H1 (cell line): ENCODE results near the gene CA14. TPM values are rescaled to one million over a fixed set of nuclear protein-coding genes. Genes with fewer than 3 reads are reported as not detected.

Experiments used
- CTCF ChIA-PET: fragments of 300-600 bp; sonication (Branson Sonifier 250); formaldehyde crosslinking; loops from one replicate; lab custom pipeline; 2021; ENCODE audit not compliant: partially characterized antibody; lab: Charles Lee
- POLR2A ChIA-PET: fragments of 300-600 bp; sonication (Branson Sonifier 250); formaldehyde crosslinking; loops from one replicate; lab custom pipeline; 2021; ENCODE audit warnings: inconsistent platforms; ENCODE audit not compliant: partially characterized antibody; lab: Charles Lee
- DNase-seq, 2 experiments: peaks; one replicate each; pipeline versions ENCODE4 v3.0.0 to v3.0.0-alpha.2; 2010 to 2022; ENCODE audit warnings: low spot score in 2 of 2, low read depth in 1 of 2, mixed read lengths in 1 of 2
- FAIRE-seq: peaks from 2 replicates; lab custom pipeline; 2011; peaks lifted over from hg19 to GRCh38; lab: Jason Lieb, UNC
- H2AFZ ChIP-seq: 2 replicates; pipeline ENCODE4 v1.8.1; 2012; ENCODE audit warnings: low read length, inconsistent platforms
- H2AK5ac ChIP-seq: 2 replicates; pipeline ENCODE4 v1.6.1; 2013; ENCODE audit warnings: low read depth, low read length
- H2BK120ac ChIP-seq: replicated peaks from 2 replicates; pipeline ENCODE3; 2013; ENCODE audit warnings: low read depth, low read length, inconsistent platforms
- H2BK12ac ChIP-seq: 2 replicates; pipeline ENCODE4 v1.6.1; 2013; ENCODE audit warnings: low read depth, low read length
- H2BK15ac ChIP-seq: 2 replicates; pipeline ENCODE4 v1.6.1; 2013; ENCODE audit warnings: low read length
- H2BK20ac ChIP-seq: 2 replicates; pipeline ENCODE4 v1.6.1; 2013; ENCODE audit warnings: low read length
- H2BK5ac ChIP-seq: 2 replicates; pipeline ENCODE4 v1.6.1; 2013; ENCODE audit warnings: low read depth, low read length
- H3K14ac ChIP-seq: 2 replicates; pipeline ENCODE4 v1.6.1; 2013; ENCODE audit warnings: inconsistent platforms; ENCODE audit not compliant: insufficient read length
- H3K18ac ChIP-seq: 2 replicates; pipeline ENCODE4 v1.6.1; 2013; ENCODE audit warnings: low read length; ENCODE audit errors: extremely low read depth
- H3K23ac ChIP-seq: 2 replicates; pipeline ENCODE4 v1.6.1; 2013; ENCODE audit warnings: inconsistent platforms; ENCODE audit not compliant: insufficient read length
- H3K23me2 ChIP-seq: 2 replicates; pipeline ENCODE4 v1.6.1; 2013; ENCODE audit warnings: low read depth, low read length
- H3K27ac ChIP-seq: 2 replicates; pipeline ENCODE4 v1.6.1; 2011; ENCODE audit warnings: low read depth, low read length, inconsistent platforms
- H3K27me3 ChIP-seq, 4 experiments: replicated peaks in 1 of 4; 1 replicate in 1 of 4; 2 replicates in 3 of 4; pipeline versions ENCODE4 v1.6.1 to v1.8.1; 2011 to 2013; ENCODE audit warnings: low read length in 3 of 4, mild to moderate bottlenecking in 3 of 4, inconsistent platforms in 2 of 4, mixed read lengths in 2 of 4, moderate library complexity in 1 of 4; ENCODE audit not compliant: control insufficient read depth in 3 of 4, insufficient read depth in 3 of 4; ENCODE audit errors: extremely low read depth in 1 of 4
- H3K36me3 ChIP-seq, 4 experiments: 2 replicates each; pipeline versions ENCODE4 v1.6.1 to v1.8.1; 2011 to 2013; ENCODE audit warnings: mild to moderate bottlenecking in 4 of 4, low read length in 3 of 4, moderate library complexity in 2 of 4, control low read depth in 1 of 4, inconsistent platforms in 1 of 4; ENCODE audit not compliant: insufficient read depth in 4 of 4, control insufficient read depth in 2 of 4
- H3K4ac ChIP-seq: replicated peaks from 2 replicates; pipeline ENCODE3; 2013; ENCODE audit warnings: low read length, low read depth, mixed read lengths, inconsistent platforms; ENCODE audit not compliant: insufficient read length
- H3K4me1 ChIP-seq, 4 experiments: replicated peaks in 1 of 4; 1 replicate in 1 of 4; 2 replicates in 3 of 4; pipeline versions ENCODE4 v1.6.1 to v1.8.1; 2011 to 2013; ENCODE audit warnings: low read length in 3 of 4, inconsistent platforms in 2 of 4, mixed read lengths in 1 of 4; ENCODE audit not compliant: insufficient read depth in 4 of 4, control insufficient read depth in 3 of 4
- H3K4me2 ChIP-seq, 2 experiments: 2 replicates each; pipeline versions ENCODE4 v1.6.1 to v1.8.1; 2011 to 2013; ENCODE audit warnings: low read depth in 2 of 2, low read length in 2 of 2, control low read depth in 1 of 2, inconsistent platforms in 1 of 2, mild to moderate bottlenecking in 1 of 2; ENCODE audit not compliant: insufficient read depth in 1 of 2
- H3K4me3 ChIP-seq, 4 experiments: fragments of 200-600, 300-600 bp in 1 of 4; sonication (generic), shearing (Covaris generic), sonication (Bioruptor Twin) in 1 of 4; 2 replicates each; pipeline versions ENCODE4 v1.5.1 to v1.8.1; 2011 to 2016; ENCODE audit warnings: low read length in 4 of 4, low read depth in 3 of 4, control low read depth in 2 of 4, inconsistent platforms in 2 of 4, mild to moderate bottlenecking in 2 of 4, mixed read lengths in 1 of 4, moderate library complexity in 1 of 4; ENCODE audit not compliant: insufficient read depth in 2 of 4; ENCODE audit errors: extremely low read depth in 1 of 4
- H3K56ac ChIP-seq: replicated peaks from 2 replicates; pipeline ENCODE3; 2013; ENCODE audit warnings: low read depth, mild to moderate bottlenecking, mixed read lengths, low read length, inconsistent platforms; ENCODE audit not compliant: insufficient read length
- H3K79me1 ChIP-seq: 2 replicates; pipeline ENCODE4 v1.6.1; 2013; ENCODE audit warnings: low read depth, low read length, control low read depth
- H3K79me2 ChIP-seq, 2 experiments: 2 replicates each; pipeline versions ENCODE4 v1.6.1 to v1.8.1; 2012 to 2013; ENCODE audit warnings: low read length in 2 of 2, mild to moderate bottlenecking in 2 of 2, inconsistent platforms in 1 of 2; ENCODE audit not compliant: insufficient read depth in 2 of 2, control insufficient read depth in 1 of 2
- H3K9ac ChIP-seq, 4 experiments: replicated peaks in 1 of 4; 1 replicate in 1 of 4; 2 replicates in 3 of 4; pipeline versions ENCODE4 v1.6.1 to v1.8.1; 2011 to 2013; ENCODE audit warnings: low read depth in 3 of 4, low read length in 3 of 4, control low read depth in 2 of 4, mild to moderate bottlenecking in 2 of 4, moderate library complexity in 2 of 4, inconsistent platforms in 1 of 4; ENCODE audit errors: extremely low read depth in 1 of 4
- H3K9me3 ChIP-seq, 2 experiments: 2 replicates each; pipeline versions ENCODE4 v1.6.1 to v1.8.1; 2012 to 2013; ENCODE audit warnings: mild to moderate bottlenecking in 2 of 2, moderate library complexity in 2 of 2, control low read depth in 1 of 2, inconsistent platforms in 1 of 2, low read depth in 1 of 2, low read length in 1 of 2, mixed read lengths in 1 of 2; ENCODE audit not compliant: insufficient read depth in 2 of 2
- H4K20me1 ChIP-seq, 2 experiments: replicated peaks in 1 of 2; 2 replicates each; pipeline versions ENCODE3 to v1.8.1; 2011 to 2013; ENCODE audit warnings: inconsistent platforms in 2 of 2, low read length in 2 of 2, mild to moderate bottlenecking in 1 of 2; ENCODE audit not compliant: insufficient read depth in 2 of 2, control insufficient read depth in 1 of 2
- H4K5ac ChIP-seq: 2 replicates; pipeline ENCODE4 v1.6.1; 2013; ENCODE audit warnings: low read length, low read depth, mixed read lengths, inconsistent platforms; ENCODE audit not compliant: insufficient read length
- H4K8ac ChIP-seq: 2 replicates; pipeline ENCODE4 v1.8.0; 2013; ENCODE audit warnings: mild to moderate bottlenecking, moderate library complexity, low read length, inconsistent platforms; ENCODE audit not compliant: insufficient read depth; ENCODE audit errors: extremely low read depth
- H4K91ac ChIP-seq: replicated peaks from 2 replicates; pipeline ENCODE3; 2013; ENCODE audit warnings: low read length, mixed read lengths, inconsistent platforms; ENCODE audit not compliant: insufficient read length
- ATF3 ChIP-seq: IDR thresholded peaks from 2 replicates; pipeline ENCODE4 v1.6.1; 2011; ENCODE audit warnings: low read depth, mild to moderate bottlenecking, low read length; ENCODE audit not compliant: insufficient read depth
- GABPA ChIP-seq: IDR thresholded peaks from 2 replicates; pipeline ENCODE4 v1.6.1; 2011; ENCODE audit warnings: mild to moderate bottlenecking, low read length, moderate library complexity, borderline replicate concordance; ENCODE audit not compliant: insufficient read depth
- NRF1 ChIP-seq: IDR thresholded peaks from 2 replicates; pipeline ENCODE4 v1.6.1; 2011; ENCODE audit warnings: mild to moderate bottlenecking, low read depth, low read length, improper control_type of control experiment
- POLR2AphosphoS5 ChIP-seq: IDR thresholded peaks from 2 replicates; pipeline ENCODE4 v1.6.1; 2011; ENCODE audit warnings: low read depth, low read length
- WGBS, 2 experiments: shearing (Covaris generic) in 1 of 2; methylation state at CpG; one replicate each; pipeline versions ENCODE4 v1.1.6 to v1.1.7; 2013 to 2015; ENCODE audit warnings: low lambda C conversion rate in 2 of 2, mixed read lengths in 2 of 2, inconsistent platforms in 1 of 2, low coverage in 1 of 2, missing lambda C conversion rate in 1 of 2; ENCODE audit not compliant: insufficient replicate concordance in 2 of 2, insufficient coverage in 1 of 2, insufficient read length in 1 of 2; ENCODE audit errors: extremely low coverage in 1 of 2, missing lambda C conversion rate in 1 of 2; 5-methylcytosine and 5-hydroxymethylcytosine counted together
- polyA plus RNA-seq, 7 experiments: library from polyadenylated mRNA; depleted of rRNA in 3 of 7; stranded (reverse) in 5 of 7; unstranded in 2 of 7; fragments of >200 nt in 5 of 7; fragments of 200-250 nt in 2 of 7; gene quantifications; 1 replicate in 5 of 7; 2 replicates in 1 of 7; 4 replicates in 1 of 7; pipeline versions ENCODE4 v1.2.1 to v1.2.3, GENCODE V29; 2011 to 2013; ENCODE audit warnings: missing spikeins in 2 of 7, mixed read lengths in 2 of 7
- total RNA-seq: library from RNA; stranded (reverse); fragmentation: NEBNext Ultra II Directional; extraction: Animal tissue kit (Norgen Biotek cat#: 25700); gene quantifications from 2 replicates; pipeline ENCODE4 v1.2.1, GENCODE V29; 2021

The CA14 gene
- total and polyA plus RNA-seq, 2 of the 8 experiments (the other 6 are each of a cell fraction or from before 2014, with no cell fraction given): 52.3 to 105 TPM

GRCh38 chr1:150269451-150269850 lies 11.9 kb downstream of the CA14 start:
- 0 out of 2 replicates have a peak overlapping the region, but pooled peaks have one; percentile 46 for H2AK5ac ChIP-seq
- H3K9me3 ChIP-seq: no peaks in the 10 kb centered on the region
- 34% methylated on average over 10 of the region's 10 CpGs; no CpG with 5 or more reads in 1 of the 2 experiments for WGBS, 2 experiments
- peak overlapping the region in 3 of 4 experiments; percentile 36 to 51 (median 44); a peak in 5 of 7 replicates for H3K9ac ChIP-seq
- no peaks in the 10 kb centered on the region for H3K27me3 ChIP-seq
- peak overlapping the region; percentile 95 to 100 for H3K4me2 ChIP-seq
- CTCF ChIA-PET: interaction anchor here (1.1 to 16.5 kb wide), 3 partner anchors 12 to 30 kb away, joined by 4 to 326 read pairs (median 43); partner anchors contain the start of genes CA14 and CIART
- TF ChIP-seq NRF1 (no peak), GABPA (no peak), ATF3 (no peak), POLR2AphosphoS5 (no peak)
- H3K4me1 ChIP-seq: peaks cover 8 to 13% (median 10%) of the 10 kb centered on the region in 4 experiments; a peak in 6 of 7 replicates
- no peak overlapping the region for H4K91ac ChIP-seq
- peak overlapping the region; percentile 61; the same call in 1 of the 2 replicates for H2BK12ac ChIP-seq
- DNase-seq (no peak), FAIRE-seq (no peak)
- H3K23ac ChIP-seq: no peak overlapping the region
- peaks cover 11% of the 10 kb centered on the region; the same call in 1 of the 2 replicates for H3K79me1 ChIP-seq
- peak overlapping the region; percentile 44 for H2BK5ac ChIP-seq
- H2BK120ac ChIP-seq: no peak overlapping the region
- H2BK15ac ChIP-seq: no peak overlapping the region
- H3K18ac ChIP-seq: 0 out of 2 replicates have a peak overlapping the region, but pooled peaks have one; percentile 51
- peak overlapping the region; percentile 54 for H3K27ac ChIP-seq
- no peak overlapping the region for H3K14ac ChIP-seq
- H4K20me1 ChIP-seq: peaks cover 3 to 4% of the 10 kb centered on the region in 2 experiments
- peak overlapping the region; percentile 27 for H4K5ac ChIP-seq
- no peak overlapping the region for H3K56ac ChIP-seq
- peaks cover 8 to 20% of the 10 kb centered on the region in 2 experiments; a peak in 3 of 4 replicates for H3K79me2 ChIP-seq
- no peak overlapping the region for H3K4ac ChIP-seq
- H2AFZ ChIP-seq: no peak overlapping the region
- peaks cover 10% of the 10 kb centered on the region for H3K23me2 ChIP-seq
- peaks cover 12 to 30% (median 23%) of the 10 kb centered on the region in 4 experiments for H3K36me3 ChIP-seq
- H3K4me3 ChIP-seq: peak overlapping the region; percentile 47 to 94 (median 67)
- H4K8ac ChIP-seq: no peak overlapping the region
- no peak overlapping the region for H2BK20ac ChIP-seq
- POLR2A ChIA-PET: interaction anchor here (0.6 to 25.2 kb wide), 15 partner anchors 11 to 247 kb away, joined by 3 to 535 read pairs (median 4); partner anchors contain the start of genes ANP32E, CA14, CIART and RPRD2
